NOMO-1 treated with dmso at 0.1 percent for 144 hours (cell line): ENCODE measurements around the gene PARVA.

ENCODE experiments used
- DNase-seq: peaks from one replicate; lab custom pipeline; 2025; ENCODE audit not compliant: unreplicated experiment; lab: John Stamatoyannopoulos, UW

The PARVA gene

GRCh38 chr11:12456651-12457579, 79.5 kb downstream of the PARVA start:
- no peak for DNase-seq

DNA sequence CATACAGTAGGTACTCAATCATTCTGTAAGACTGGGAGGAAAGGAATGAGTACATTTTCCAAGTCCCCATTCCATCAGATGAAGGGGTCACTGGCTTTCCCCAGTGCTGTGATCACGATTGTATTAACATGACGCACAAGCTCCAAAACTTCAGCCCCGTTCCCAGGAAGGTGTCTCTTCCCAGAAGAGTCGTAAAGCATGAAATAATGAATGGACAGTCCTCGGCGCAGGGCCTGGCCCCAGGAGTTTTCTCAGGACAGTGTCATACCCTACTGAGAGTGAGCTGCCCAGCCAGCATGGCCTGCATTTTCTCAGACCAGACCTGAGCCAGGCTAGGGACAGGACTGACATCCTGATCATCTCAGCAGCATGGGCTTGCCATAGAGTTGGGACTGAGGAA, 80.7 kb downstream of the PARVA start:
- DNase-seq: no peak

GRCh38 chr11:12459374-12459773, 82.0 kb downstream of the PARVA start:
- no peak for DNase-seq

DNA sequence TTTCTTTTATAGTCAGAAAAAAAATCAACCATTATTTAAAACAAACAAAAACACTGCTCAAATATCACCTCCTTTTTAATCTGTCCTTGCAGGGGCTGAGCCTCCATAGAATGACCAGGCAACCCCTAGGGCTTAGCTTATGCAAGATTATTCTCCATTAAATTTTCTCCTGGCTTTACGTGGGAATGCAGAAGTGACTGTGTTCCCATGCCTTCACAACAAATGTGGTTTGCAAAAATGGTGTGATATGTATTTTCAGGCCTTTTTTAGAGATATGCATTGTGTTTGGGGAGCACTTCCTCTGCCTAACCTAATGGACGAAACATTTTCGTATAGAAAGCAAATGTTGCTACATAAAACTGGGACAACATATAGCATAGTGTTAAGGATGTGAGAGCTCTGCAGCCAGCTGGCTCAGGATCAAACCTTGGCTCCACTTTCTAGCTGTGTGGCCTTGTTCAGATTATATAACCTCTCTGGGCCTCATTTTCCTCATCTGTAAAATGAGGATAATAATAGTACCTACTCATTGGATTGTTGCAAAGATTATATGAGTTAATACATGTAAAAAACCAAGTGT, 82.6 kb downstream of the PARVA start:
- DNase-seq: no peak

- DNase-seq: no peak
These were observed 83.1 kb downstream of the PARVA start for GRCh38 chr11:12460466-12460865.

- no peak for DNase-seq
These were observed 84.1 kb downstream of the PARVA start for GRCh38 chr11:12461516-12461915.

GRCh38 chr11:12464303-12464702, 86.9 kb downstream of the PARVA start:
- DNase-seq: no peak

DNA sequence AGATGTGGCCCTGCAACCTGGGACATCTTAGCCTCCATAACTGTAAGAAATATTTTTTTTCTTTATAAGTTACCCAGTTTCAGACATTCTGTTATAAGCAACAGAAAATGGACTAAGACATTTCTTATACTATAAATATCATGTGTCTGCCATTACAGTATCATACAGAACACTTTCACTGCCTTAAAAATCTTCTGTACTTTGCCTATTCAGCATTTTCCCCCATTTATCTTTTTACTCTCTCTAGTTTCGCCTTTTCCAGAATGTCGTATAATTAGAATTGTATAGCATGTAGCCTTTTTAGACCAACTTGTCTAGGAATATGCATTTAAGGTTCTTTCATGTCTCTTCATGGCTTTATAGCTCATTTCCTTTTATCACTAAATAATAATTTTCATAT, 88.0 kb downstream of the PARVA start:
- DNase-seq: no peak

DNA sequence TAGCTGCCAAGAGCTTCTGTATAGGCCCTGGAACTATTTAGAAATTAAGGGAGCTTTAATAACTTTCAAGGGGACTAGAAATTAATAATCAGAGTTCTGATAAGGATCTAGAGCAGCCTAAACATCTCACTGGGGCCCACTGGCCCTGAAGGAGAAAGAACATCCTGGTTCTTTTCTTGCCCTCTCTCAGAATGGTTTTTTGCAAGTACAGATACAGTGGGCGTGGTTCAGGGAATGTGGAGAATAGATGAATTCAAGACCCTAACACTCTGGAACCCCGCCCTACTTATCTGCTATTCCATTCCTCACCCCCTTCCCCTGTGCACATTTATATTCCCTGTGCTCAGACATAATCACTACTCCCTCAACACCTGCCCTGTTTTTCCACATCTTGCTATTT, 90.2 kb downstream of the PARVA start:
- no peak for DNase-seq

DNA sequence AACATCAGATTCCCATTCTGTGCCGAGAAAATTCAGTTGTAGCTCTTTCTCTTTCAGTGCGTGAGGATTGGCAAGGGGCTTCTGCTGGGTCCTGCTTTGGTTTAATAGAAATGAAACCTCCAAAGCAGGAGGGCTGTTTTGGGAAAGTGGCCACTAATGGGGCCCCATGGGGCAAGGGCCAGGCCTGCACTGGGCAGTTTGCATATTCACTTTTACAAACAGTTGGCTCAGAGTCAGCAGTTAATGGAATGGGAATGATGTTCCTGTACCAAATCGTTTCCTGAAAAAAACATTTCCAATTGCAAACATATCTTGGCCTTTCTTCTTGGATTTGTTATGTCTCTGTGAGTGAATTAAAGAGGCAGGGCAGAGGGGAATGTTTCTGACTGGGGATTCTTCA, 92.1 kb downstream of the PARVA start:
- no peak for DNase-seq

DNA sequence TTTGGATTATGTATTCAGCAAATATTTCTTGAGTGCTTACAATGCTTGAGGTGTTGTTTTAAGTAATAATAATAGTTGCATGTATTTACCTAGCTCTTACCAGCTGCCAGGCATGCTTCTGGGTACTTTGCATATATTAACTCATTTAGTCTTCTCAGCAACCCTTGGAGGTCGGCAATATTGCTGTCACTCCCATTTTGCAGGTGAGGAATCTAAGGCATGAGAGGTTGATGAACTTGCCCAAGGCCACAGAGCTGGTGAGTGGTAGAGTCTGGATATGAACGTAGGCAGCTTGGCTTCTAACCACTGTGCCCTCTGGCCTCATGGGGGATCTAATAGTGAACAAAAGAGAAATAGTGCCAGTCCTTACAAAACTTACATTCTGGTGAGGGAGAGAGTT, 92.9 kb downstream of the PARVA start:
- no peak for DNase-seq

GRCh38 chr11:12472401-12473005, 95.1 kb downstream of the PARVA start:
- no peak for DNase-seq

GRCh38 chr11:12473381-12473780, 96.0 kb downstream of the PARVA start:
- DNase-seq: no peak

- DNase-seq: no peak
These were observed 97.5 kb downstream of the PARVA start for GRCh38 chr11:12474871-12475270.

- no peak for DNase-seq
These were observed 101.4 kb downstream of the PARVA start for GRCh38 chr11:12478743-12479142.

- no peak for DNase-seq
These were observed 103.0 kb downstream of the PARVA start for GRCh38 chr11:12480401-12480800.

- no peak for DNase-seq
These were observed 105.5 kb downstream of the PARVA start for GRCh38 chr11:12482839-12483238.

- no peak for DNase-seq
These were observed 106.2 kb downstream of the PARVA start for GRCh38 chr11:12483604-12484003.

DNA sequence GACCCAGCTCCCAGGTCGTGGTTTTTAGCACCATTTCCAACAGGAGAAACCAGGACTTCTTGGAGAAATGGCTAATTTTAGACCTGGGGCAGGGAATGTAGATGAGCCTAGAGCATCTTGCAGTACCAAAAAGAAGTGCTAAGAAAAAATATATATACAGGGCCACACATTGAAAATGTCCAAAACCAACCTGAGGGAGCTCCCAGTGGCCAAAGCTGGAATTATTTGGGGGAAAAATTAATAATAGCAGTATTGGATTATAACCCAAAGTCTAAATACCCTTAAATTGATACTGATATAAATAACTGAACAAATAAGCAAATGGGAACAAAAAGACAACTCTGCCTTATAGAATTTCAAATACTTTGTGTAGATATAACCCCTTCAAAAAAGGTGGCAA, 108.0 kb downstream of the PARVA start:
- DNase-seq: no peak

DNA sequence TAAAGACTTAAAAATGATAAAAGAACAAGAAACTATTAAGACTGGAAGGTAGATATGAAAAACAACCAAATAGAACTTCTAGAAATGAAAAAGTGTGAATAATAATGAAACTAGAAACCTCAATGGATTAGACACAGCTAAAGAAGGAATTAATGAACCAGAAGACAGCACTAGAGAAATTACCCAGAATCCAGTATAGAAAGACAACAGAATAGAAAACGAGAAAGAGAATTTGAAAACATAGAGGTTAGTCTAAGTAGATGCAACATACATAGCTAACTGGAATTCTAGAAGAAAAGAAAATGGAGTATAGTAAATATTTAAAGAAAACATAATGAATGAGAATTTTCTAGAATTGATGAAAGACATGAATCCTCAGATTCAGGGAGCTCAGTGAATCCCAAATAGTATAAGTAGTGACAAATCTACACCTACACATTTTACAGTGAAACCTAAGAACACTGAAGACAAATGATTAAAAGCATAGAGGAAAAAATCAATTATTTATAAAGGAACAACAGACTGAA, 111.9 kb downstream of the PARVA start:
- no peak for DNase-seq

DNA sequence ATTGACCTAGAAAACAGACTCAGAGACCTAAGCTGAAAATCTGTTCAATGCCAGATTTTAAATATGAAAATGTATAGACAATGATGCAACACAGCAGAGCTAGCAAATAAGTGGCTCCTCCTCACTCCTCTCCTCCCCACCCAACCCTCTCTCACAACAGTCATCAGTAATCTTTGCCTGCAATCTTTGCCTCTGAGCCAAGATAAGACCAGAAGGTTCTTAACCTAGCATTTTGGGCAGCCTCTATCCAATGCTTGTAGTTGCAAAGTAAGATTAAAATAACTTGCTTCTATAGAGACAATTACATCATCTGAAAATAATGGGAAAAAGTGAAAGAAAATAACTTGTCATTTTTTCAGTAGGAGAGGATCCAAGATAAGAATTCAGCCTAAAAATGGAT, 117.3 kb downstream of the PARVA start:
- no peak for DNase-seq
